Measurements from ENCODE around the gene SLC9A2. TPM values are rescaled to one million over a fixed set of nuclear protein-coding genes. Genes with fewer than 3 reads are reported as not detected.

The SLC9A2 gene
- total and polyA plus RNA-seq, 2 of the 13 experiments (the other 11 are each of a cell fraction or from before 2014, with no cell fraction given): 0.02 TPM; not detected in 1

DNA sequence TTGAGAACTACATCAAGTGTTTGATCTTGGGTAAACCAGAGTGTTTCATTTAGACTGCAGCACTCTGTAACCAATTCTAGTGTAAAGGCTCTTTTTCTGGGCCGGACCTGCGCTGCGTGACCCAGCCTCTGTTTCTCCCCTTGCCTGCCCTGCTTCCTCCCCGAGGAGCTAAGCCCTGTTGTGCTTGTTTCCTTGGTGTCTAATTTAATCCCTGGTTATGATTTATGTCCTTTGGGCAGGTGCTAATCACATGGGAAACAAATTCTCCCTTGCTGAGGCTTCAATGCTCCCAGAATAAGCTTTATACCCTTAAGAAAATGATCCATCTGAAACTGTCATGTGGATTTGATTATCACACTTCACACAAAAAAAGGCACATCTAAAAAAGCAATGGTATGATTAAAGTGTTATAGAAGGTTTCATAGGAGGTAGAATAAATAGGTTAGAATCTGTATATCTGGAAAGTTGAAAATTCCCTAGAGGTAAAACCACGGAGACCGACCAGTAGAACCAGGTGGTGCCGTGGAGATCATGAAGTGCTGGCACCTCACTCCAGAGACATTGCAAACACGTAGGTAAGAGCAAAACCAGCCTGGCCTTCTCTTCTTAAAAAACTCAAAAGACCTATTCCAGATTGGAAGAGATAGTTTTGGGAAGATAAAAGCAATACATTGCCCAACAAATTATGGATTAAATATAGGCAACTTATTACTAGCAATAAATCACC, 31.0 kb upstream of the SLC9A2 start:
- POLR2A ChIA-PET: no interaction called here
- Histone ChIP-seq H3K79me2 (ENCODE audit: insufficient read depth, low read length) (no peaks in the 10 kb centered on the region), H3K4me3 (replicated peaks in 1 of 3; ENCODE audit: insufficient read depth in 1 of 3, low read depth in 2 of 3, low read length in 3 of 3) (no peak overlapping the region), H3K4me1 (ENCODE audit: insufficient read depth, low read length) (no peaks in the 10 kb centered on the region), H3K36me3 (replicated peaks in 1 of 2; ENCODE audit: control insufficient read depth in 1 of 2, insufficient read depth in 2 of 2, low read length in 2 of 2) (no peaks in the 10 kb centered on the region), H3K27me3 (ENCODE audit: control insufficient read depth in 1 of 2, insufficient read depth in 2 of 2, low read length in 2 of 2) (no peaks in the 10 kb centered on the region; a peak in 1 of 5 replicates), H2AFZ (ENCODE audit: low read length) (no peak overlapping the region), H3K27ac (ENCODE audit: extremely low read length, insufficient read depth, low read length) (no peak overlapping the region), H3K9me3 (ENCODE audit: low read length) (no peaks in the 10 kb centered on the region), H4K20me1 (ENCODE audit: insufficient read depth, low read length) (no peaks in the 10 kb centered on the region), H3K4me2 (ENCODE audit: low read depth, low read length) (no peak overlapping the region), H3K9ac (ENCODE audit: insufficient read depth, low read depth, low read length) (no peak overlapping the region)
- CTCF ChIA-PET (ENCODE audit: low intra/inter-chr PET ratio, low total read pairs): no interaction called here
- BruUV-seq (replicated peaks): no TSS peak
- intact Hi-C loops (cut with micrococcal nuclease; ENCODE audit: unreplicated experiment) (no loop called here), in situ Hi-C loops (cut with HindIII; ENCODE audit: extremely low pct_ligation_motif_present, low pct_unique_long_range_greater_than_20kb) (no loop called here)
- ATAC-seq (no peak), FAIRE-seq (no peak), DNase-seq (ENCODE audit: low spot score) (no peak)
- TF ChIP-seq ZNF33A (CRISPR knock-in tag; IDR thresholded peaks at IDR 0.05; ENCODE audit: borderline replicate concordance) (no peak), MED13 (CRISPR knock-in tag; IDR thresholded peaks at IDR 0.05) (no peak), GTF2F1 (IDR thresholded peaks at IDR 0.05; ENCODE audit: low read length) (no peak), MIXL1 (CRISPR knock-in tag; IDR thresholded peaks at IDR 0.05) (no peak), ATM (IDR thresholded peaks at IDR 0.05; ENCODE audit: borderline replicate concordance) (no peak), HMG20A (CRISPR knock-in tag; IDR thresholded peaks at IDR 0.05; ENCODE audit: borderline replicate concordance) (no peak), PAX8 (CRISPR knock-in tag; IDR thresholded peaks at IDR 0.05; ENCODE audit: borderline replicate concordance) (no peak), MTF1 (CRISPR knock-in tag; IDR thresholded peaks at IDR 0.05) (no peak), FOSL2 (CRISPR knock-in tag; IDR thresholded peaks at IDR 0.05) (no peak), MEF2D (CRISPR knock-in tag; IDR thresholded peaks at IDR 0.05) (no peak), ZNF44 (CRISPR knock-in tag; IDR thresholded peaks at IDR 0.05) (no peak), ZNF567 (CRISPR knock-in tag; IDR thresholded peaks at IDR 0.05; ENCODE audit: borderline replicate concordance) (no peak), LCORL (IDR thresholded peaks at IDR 0.05) (no peak), LCORL (CRISPR knock-in tag; IDR thresholded peaks at IDR 0.05) (no peak)
- TF ChIP-seq, protein P1, sequence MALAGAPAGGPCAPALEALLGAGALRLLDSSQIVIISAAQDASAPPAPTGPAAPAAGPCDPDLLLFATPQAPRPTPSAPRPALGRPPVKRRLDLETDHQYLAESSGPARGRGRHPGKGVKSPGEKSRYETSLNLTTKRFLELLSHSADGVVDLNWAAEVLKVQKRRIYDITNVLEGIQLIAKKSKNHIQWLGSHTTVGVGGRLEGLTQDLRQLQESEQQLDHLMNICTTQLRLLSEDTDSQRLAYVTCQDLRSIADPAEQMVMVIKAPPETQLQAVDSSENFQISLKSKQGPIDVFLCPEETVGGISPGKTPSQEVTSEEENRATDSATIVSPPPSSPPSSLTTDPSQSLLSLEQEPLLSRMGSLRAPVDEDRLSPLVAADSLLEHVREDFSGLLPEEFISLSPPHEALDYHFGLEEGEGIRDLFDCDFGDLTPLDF (CRISPR knock-in tag; IDR thresholded peaks at IDR 0.05): no peak
- TF ChIP-seq, protein P2, sequence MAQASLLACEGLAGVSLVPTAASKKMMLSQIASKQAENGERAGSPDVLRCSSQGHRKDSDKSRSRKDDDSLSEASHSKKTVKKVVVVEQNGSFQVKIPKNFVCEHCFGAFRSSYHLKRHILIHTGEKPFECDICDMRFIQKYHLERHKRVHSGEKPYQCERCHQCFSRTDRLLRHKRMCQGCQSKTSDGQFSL (CRISPR knock-in tag; IDR thresholded peaks at IDR 0.05): no peak
- TF ChIP-seq, protein P3, sequence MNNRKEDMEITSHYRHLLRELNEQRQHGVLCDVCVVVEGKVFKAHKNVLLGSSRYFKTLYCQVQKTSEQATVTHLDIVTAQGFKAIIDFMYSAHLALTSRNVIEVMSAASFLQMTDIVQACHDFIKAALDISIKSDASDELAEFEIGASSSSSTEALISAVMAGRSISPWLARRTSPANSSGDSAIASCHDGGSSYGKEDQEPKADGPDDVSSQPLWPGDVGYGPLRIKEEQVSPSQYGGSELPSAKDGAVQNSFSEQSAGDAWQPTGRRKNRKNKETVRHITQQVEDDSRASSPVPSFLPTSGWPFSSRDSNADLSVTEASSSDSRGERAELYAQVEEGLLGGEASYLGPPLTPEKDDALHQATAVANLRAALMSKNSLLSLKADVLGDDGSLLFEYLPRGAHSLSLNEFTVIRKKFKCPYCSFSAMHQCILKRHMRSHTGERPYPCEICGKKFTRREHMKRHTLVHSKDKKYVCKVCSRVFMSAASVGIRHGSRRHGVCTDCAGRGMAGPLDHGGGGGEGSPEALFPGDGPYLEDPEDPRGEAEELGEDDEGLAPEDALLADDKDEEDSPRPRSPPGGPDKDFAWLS (CRISPR knock-in tag; IDR thresholded peaks at IDR 0.05; ENCODE audit: borderline replicate concordance): no peak
- TF ChIP-seq, protein P4, sequence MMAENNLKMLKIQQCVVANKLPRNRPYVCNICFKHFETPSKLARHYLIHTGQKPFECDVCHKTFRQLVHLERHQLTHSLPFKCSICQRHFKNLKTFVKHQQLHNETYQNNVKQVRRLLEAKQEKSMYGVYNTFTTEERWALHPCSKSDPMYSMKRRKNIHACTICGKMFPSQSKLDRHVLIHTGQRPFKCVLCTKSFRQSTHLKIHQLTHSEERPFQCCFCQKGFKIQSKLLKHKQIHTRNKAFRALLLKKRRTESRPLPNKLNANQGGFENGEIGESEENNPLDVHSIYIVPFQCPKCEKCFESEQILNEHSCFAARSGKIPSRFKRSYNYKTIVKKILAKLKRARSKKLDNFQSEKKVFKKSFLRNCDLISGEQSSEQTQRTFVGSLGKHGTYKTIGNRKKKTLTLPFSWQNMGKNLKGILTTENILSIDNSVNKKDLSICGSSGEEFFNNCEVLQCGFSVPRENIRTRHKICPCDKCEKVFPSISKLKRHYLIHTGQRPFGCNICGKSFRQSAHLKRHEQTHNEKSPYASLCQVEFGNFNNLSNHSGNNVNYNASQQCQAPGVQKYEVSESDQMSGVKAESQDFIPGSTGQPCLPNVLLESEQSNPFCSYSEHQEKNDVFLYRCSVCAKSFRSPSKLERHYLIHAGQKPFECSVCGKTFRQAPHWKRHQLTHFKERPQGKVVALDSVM (CRISPR knock-in tag; IDR thresholded peaks at IDR 0.05): no peak
- WGBS (ENCODE audit: low lambda C conversion rate): 51% methylated on average over 8 of the region's 8 CpGs

Data from HepG2 (cell line).